ENCODE data around the gene ADAR. TPM values are rescaled to one million over a fixed set of nuclear protein-coding genes. Genes with fewer than 3 reads are reported as not detected.

The ADAR gene
- total and polyA plus RNA-seq, 12 donors: 18.5 to 160 (median 123) TPM

DNA sequence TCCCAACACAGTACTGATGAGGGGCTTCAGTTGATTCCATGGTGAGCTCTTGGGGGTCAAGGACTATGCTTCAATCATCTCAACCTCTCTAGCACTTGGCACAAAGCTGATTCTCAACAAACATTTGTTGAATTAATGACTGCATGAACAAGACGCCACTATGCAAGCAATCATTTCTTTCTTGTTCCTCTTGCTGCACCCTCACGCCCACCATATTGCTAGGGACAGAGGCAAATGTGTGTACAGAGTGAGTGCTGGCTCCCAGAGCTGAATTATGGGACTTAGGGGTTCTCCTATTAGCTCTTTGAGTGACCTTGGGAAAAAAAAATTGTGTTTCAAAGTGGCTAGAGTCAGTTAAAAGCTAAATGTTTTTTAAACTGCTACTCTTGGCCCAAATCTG lies 2.5 kb downstream of the ADAR start:
- peak overlapping the region in 2 of 5 donors; percentile 6 to 23 for H3K27ac ChIP-seq
- peaks cover 22 to 53% of the 10 kb centered on the region in 2 donors for H3K4me1 ChIP-seq (replicated peaks in 1 of 2)
- TF ChIP-seq CTCF (IDR thresholded peaks at IDR 0.05): no peak

DNA sequence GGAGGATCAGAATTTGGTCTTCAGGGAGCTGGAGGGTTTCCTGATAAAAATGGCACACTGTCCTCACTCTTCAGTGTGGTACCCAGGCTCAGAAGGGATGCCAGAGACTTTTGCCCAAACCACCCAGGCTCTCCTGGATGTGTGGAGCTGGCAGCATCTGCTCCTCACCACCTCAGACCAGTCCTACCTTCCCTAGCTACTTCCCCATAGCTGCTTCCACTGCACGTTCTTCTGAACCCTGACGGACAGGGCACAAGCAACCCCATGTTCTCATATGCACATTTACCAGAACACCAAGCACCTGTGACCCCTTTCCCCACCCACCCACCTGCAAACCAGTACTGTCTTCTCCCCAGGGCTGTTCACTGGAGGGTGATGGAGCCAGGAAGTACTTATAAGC lies 4.7 kb downstream of the ADAR start:
- H3K27me3 ChIP-seq: no peaks in the 10 kb centered on the region
- H3K4me3 ChIP-seq: no peak overlapping the region
- peaks cover 26 to 64% of the 10 kb centered on the region in 2 donors for H3K4me1 ChIP-seq (replicated peaks in 1 of 2)
- peaks cover 0 to 25% of the 10 kb centered on the region in 2 donors for H3K36me3 ChIP-seq (replicated peaks in 1 of 2)
- peak overlapping the region in 1 of 5 donors; percentile 0 for H3K27ac ChIP-seq
- 61 to 64% (median 61%) methylated on average over 2 of the region's 2 CpGs for WGBS, 4 donors
- TF ChIP-seq POLR2A (IDR thresholded peaks at IDR 0.05) (no peak), CTCF (IDR thresholded peaks at IDR 0.05) (no peak)
- H3K9me3 ChIP-seq (replicated peaks in 1 of 3): no peaks in the 10 kb centered on the region
- DNase-seq: no peak
- intact Hi-C loops (cut with DNase I): no loop called here

More for the DNA sequence above, 2.5 kb downstream of the ADAR start:
- no peaks in the 10 kb centered on the region for H3K9me3 ChIP-seq (replicated peaks in 1 of 3)
- H3K4me3 ChIP-seq: no peak overlapping the region
- WGBS, 4 donors: 57 to 70% (median 66%) methylated on average over 2 of the region's 2 CpGs
- H3K27me3 ChIP-seq: no peaks in the 10 kb centered on the region
- peak in 1 of 7 donors; percentile 29 for DNase-seq
- intact Hi-C loops (cut with DNase I): no loop called here
- H3K36me3 ChIP-seq (replicated peaks in 1 of 2): peaks cover 0 to 19% of the 10 kb centered on the region in 2 donors

DNA sequence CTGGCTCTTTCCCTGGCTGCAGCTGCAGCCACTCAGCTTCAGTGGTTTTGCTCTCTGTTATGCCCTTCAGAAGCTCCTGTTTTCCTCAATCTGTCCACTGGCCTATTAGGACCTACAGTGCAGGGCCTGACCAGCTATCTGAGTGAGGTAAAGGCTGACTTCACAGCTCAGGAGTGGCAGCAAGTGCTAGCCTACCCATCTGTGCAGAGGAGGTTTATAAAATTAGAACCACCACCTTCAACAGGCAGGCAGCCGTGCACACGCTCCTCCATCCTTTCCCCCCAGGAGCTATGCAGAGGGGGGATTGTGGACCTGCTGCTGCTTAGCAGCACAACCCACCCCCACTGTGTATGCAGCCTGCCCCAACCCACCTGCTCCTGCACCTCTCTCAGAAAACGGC lies 8.3 kb downstream of the ADAR start:
- 59 to 79% (median 66%) methylated on average over 3 of the region's 3 CpGs for WGBS, 4 donors
- peak in 2 of 7 donors; percentile 29 to 80 for DNase-seq
- Histone ChIP-seq H3K4me3 (no peak overlapping the region), H3K27ac (peak overlapping the region in 4 of 5 donors; percentile 19 to 80 (median 66)), H3K27me3 (no peaks in the 10 kb centered on the region), H3K4me1 (replicated peaks in 1 of 2) (peaks cover 9 to 37% of the 10 kb centered on the region in 2 donors), H3K36me3 (replicated peaks in 1 of 2) (peaks cover 0 to 62% of the 10 kb centered on the region in 2 donors), H3K9me3 (replicated peaks in 1 of 3) (no peaks in the 10 kb centered on the region)
- no peak for TF ChIP-seq CTCF (IDR thresholded peaks at IDR 0.05)
- no peak for TF ChIP-seq POLR2A (IDR thresholded peaks at IDR 0.05)
- intact Hi-C loops (cut with DNase I): no loop called here

GRCh38 chr1:154598871-154599635 lies 8.9 kb downstream of the ADAR start:
- intact Hi-C loops (cut with DNase I): no loop called here
- TF ChIP-seq CTCF (IDR thresholded peaks at IDR 0.05): no peak
- TF ChIP-seq POLR2A (IDR thresholded peaks at IDR 0.05): no peak
- Histone ChIP-seq H3K9me3 (replicated peaks in 1 of 3) (no peaks in the 10 kb centered on the region), H3K27ac (peak overlapping the region in 4 of 5 donors; percentile 19 to 80 (median 66)), H3K27me3 (no peaks in the 10 kb centered on the region), H3K4me3 (no peak overlapping the region), H3K36me3 (replicated peaks in 1 of 2) (peaks cover 0 to 68% of the 10 kb centered on the region in 2 donors), H3K4me1 (replicated peaks in 1 of 2) (peaks cover 9 to 34% of the 10 kb centered on the region in 2 donors)
- DNase-seq: peak in 2 of 7 donors; percentile 21 to 38
- 25 to 47% (median 42%) methylated on average over 3 of the region's 3 CpGs for WGBS, 4 donors

All from adrenal gland (tissue), 12 donors.